ENCODE results near the gene MLC1.
A peak's percentile ranks its signal among the peaks of the same experiment; 100 is the strongest.

Gene MLC1

DNA sequence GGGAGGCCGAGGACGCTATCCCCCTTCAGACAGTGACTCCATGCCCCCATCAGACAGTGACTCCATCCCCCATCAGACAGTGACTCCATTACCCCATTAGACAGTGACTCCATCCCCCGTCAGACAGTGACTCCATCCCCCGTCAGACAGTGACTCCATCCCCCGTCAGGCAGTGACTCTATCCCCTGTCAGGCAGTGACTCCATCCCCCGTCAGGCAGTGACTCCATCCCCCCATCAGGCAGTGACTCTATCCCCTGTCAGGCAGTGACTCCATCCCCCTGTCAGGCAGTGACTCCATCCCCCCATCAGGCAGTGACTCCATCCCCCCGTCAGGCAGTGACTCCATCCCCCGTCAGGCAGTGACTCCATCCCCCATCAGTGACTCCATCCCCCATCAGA, 18.0 kb downstream of the MLC1 start:
- no peak overlapping the region for H3K4me3 ChIP-seq (ENCODE audit: low read depth, low read length)
- no peaks in the 10 kb centered on the region for H3K36me3 ChIP-seq (ENCODE audit: control insufficient read depth in 2 of 2, insufficient read depth in 1 of 2, low read length in 2 of 2)
- no peak overlapping the region for H3K27ac ChIP-seq (ENCODE audit: extremely low read depth, low read depth, low read length)
- no peaks in the 10 kb centered on the region for H3K9me3 ChIP-seq (ENCODE audit: control insufficient read depth, insufficient read depth, low read depth, low read length)
- TF ChIP-seq ZNF707 (tag by site-specific recombination; IDR thresholded peaks at IDR 0.05), result no peak
- TF ChIP-seq SETDB1 (IDR thresholded peaks at IDR 0.05; ENCODE audit: insufficient read length, low read length), result peak; percentile 69
- H3K4me1 ChIP-seq (ENCODE audit: control insufficient read depth, insufficient read depth, low read length), result no peaks in the 10 kb centered on the region
- ChIA-PET CTCF (interaction anchor here (0.7 kb wide), 1 partner anchor 365 kb away, joined by 10 read pairs; no protein-coding TSS in a partner anchor), POLR2A (no interaction called here)

DNA sequence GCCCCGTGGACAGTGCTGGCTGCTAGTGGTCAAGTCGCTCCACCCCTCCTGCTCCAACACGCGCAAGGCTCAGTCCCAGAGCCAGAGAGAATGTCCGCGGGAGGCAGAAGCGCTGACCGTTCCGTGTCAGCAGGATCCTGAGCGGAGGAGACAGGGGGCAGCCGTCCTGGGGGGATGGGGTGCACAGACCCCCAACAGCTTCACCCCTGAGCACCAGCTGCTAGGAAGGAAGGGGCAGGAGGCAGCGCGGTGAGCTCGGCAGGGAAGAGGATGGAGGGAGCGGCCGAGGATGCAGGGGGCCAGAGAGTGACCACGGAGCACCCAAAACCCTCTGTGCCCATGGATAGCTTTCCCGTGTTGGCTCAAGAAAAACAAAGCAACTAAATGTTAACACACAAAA, 20.8 kb downstream of the MLC1 start:
- TF ChIP-seq ZIC2 (tag by site-specific recombination; IDR thresholded peaks at IDR 0.05) (peak; percentile 78), ZNF561 (tag by site-specific recombination; IDR thresholded peaks at IDR 0.05; ENCODE audit: borderline replicate concordance) (no peak), ZNF140 (tag by site-specific recombination; IDR thresholded peaks at IDR 0.05) (no peak), TSHZ1 (tag by site-specific recombination; IDR thresholded peaks at IDR 0.05; ENCODE audit: borderline replicate concordance) (no peak), ZBTB20 (tag by site-specific recombination; IDR thresholded peaks at IDR 0.05) (no peak), ZNF658 (tag by site-specific recombination; IDR thresholded peaks at IDR 0.05) (no peak), ZFHX2 (tag by site-specific recombination; conservative IDR thresholded peaks at IDR 0.05) (no peak)
- CTCF ChIA-PET, result no interaction called here
- Histone ChIP-seq H3K4me1 (ENCODE audit: control insufficient read depth, insufficient read depth, low read length) (no peaks in the 10 kb centered on the region), H3K9me3 (ENCODE audit: control insufficient read depth, insufficient read depth, low read depth, low read length) (no peaks in the 10 kb centered on the region), H3K27ac (ENCODE audit: extremely low read depth, low read depth, low read length) (no peak overlapping the region), H3K4me3 (ENCODE audit: low read depth, low read length) (no peak overlapping the region), H3K36me3 (ENCODE audit: control insufficient read depth in 2 of 2, insufficient read depth in 1 of 2, low read length in 2 of 2) (no peaks in the 10 kb centered on the region)
- POLR2A ChIA-PET, result no interaction called here

GRCh38 chr22:50063589-50064393, 21.4 kb downstream of the MLC1 start:
- CTCF ChIA-PET, result interaction anchor here (0.5 kb wide), 1 partner anchor 28 kb away, joined by 4 read pairs; no protein-coding TSS in a partner anchor
- POLR2A ChIA-PET, result no interaction called here

More at GRCh38 chr22:50063589-50064393, 21.4 kb downstream of the MLC1 start:
- no peaks in the 10 kb centered on the region for H3K36me3 ChIP-seq (ENCODE audit: control insufficient read depth in 2 of 2, insufficient read depth in 1 of 2, low read length in 2 of 2)
- no peak overlapping the region for H3K27ac ChIP-seq (ENCODE audit: extremely low read depth, low read depth, low read length)
- TF ChIP-seq ZNF776 (tag by site-specific recombination; IDR thresholded peaks at IDR 0.05; ENCODE audit: borderline replicate concordance) (no peak), WT1 (tag by site-specific recombination; IDR thresholded peaks at IDR 0.05) (no peak), ZNF280D (tag by site-specific recombination; IDR thresholded peaks at IDR 0.05) (no peak), ZNF555 (tag by site-specific recombination; conservative IDR thresholded peaks at IDR 0.05) (no peak), ZFHX2 (tag by site-specific recombination; conservative IDR thresholded peaks at IDR 0.05) (0 out of 2 replicates have a peak, but pooled peaks have one; percentile 10), KLF9 (tag by site-specific recombination; IDR thresholded peaks at IDR 0.05; ENCODE audit: low read depth) (no peak), GLIS1 (tag by site-specific recombination; IDR thresholded peaks at IDR 0.05) (peak; percentile 88), ZNF184 (tag by site-specific recombination; IDR thresholded peaks at IDR 0.05) (no peak)
- no peaks in the 10 kb centered on the region for H3K4me1 ChIP-seq (ENCODE audit: control insufficient read depth, insufficient read depth, low read length)
- H3K4me3 ChIP-seq (ENCODE audit: low read depth, low read length), result no peak overlapping the region
- H3K9me3 ChIP-seq (ENCODE audit: control insufficient read depth, insufficient read depth, low read depth, low read length), result no peaks in the 10 kb centered on the region

Measured in HEK293 (cell line).